Measurements from ENCODE around the gene ZBTB20.

DNA sequence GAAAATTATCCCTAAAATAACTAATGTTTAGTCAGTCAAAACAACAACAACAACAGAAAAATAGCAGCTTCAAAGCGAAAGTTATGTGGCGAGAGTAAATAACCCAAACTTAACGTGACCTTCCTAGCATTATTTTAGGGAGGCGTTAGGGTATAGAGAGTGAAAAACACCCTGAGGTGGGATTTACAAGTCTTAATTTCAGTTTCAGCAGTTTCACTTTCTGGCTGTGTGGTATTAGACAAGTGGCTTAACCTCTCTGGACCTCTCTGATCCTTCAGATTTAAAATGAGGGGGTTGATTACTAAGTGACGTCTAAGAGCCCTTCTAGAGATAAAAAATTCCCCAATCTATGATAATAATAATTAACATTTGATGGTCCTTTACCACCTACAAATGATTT, 291.2 kb downstream of the ZBTB20 start:
- TF ChIP-seq, protein P1, sequence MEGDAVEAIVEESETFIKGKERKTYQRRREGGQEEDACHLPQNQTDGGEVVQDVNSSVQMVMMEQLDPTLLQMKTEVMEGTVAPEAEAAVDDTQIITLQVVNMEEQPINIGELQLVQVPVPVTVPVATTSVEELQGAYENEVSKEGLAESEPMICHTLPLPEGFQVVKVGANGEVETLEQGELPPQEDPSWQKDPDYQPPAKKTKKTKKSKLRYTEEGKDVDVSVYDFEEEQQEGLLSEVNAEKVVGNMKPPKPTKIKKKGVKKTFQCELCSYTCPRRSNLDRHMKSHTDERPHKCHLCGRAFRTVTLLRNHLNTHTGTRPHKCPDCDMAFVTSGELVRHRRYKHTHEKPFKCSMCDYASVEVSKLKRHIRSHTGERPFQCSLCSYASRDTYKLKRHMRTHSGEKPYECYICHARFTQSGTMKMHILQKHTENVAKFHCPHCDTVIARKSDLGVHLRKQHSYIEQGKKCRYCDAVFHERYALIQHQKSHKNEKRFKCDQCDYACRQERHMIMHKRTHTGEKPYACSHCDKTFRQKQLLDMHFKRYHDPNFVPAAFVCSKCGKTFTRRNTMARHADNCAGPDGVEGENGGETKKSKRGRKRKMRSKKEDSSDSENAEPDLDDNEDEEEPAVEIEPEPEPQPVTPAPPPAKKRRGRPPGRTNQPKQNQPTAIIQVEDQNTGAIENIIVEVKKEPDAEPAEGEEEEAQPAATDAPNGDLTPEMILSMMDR (IDR thresholded peaks at IDR 0.05; ENCODE audit: low read depth, low read length, poor library complexity, severe bottlenecking), result no peak
- TF ChIP-seq EZH2phosphoT487 (IDR thresholded peaks at IDR 0.05; ENCODE audit: borderline replicate concordance, low read length), result no peak
